Brain microvascular endothelial cell (primary cell): Measurements from ENCODE around the gene HEATR5A.
"Not testable (repeated sequence)": the region's sequence is repeated elsewhere in the genome, so short reads cannot be mapped to it uniquely, and the experiment has no call there.

Experiments
- DNase-seq: peaks from one replicate; pipeline ENCODE4 v3.0.0-alpha.2; 2020
- H3K27ac ChIP-seq: fragments of 250-450 bp; sonication (Bioruptor Pico); 2 replicates; pipeline ENCODE4 v1.5.1; 2020; ENCODE audit warnings: mild to moderate bottlenecking, moderate library complexity
- H3K27me3 ChIP-seq: fragments of 250-450 bp; sonication (Bioruptor Pico); replicated peaks from 2 replicates; pipeline ENCODE4 v1.5.1; 2020; ENCODE audit warnings: mild to moderate bottlenecking
- H3K36me3 ChIP-seq: fragments of 250-450 bp; sonication (Bioruptor Pico); replicated peaks from 2 replicates; pipeline ENCODE4 v1.5.1; 2020; ENCODE audit warnings: mild to moderate bottlenecking
- H3K4me3 ChIP-seq: 2 replicates; pipeline ENCODE4 v1.5.1; 2011; ENCODE audit warnings: low read depth, mild to moderate bottlenecking, control low read depth, low read length, moderate library complexity
- CTCF ChIP-seq: IDR thresholded peaks from 2 replicates; pipeline ENCODE4 v1.5.1; 2011; ENCODE audit warnings: low read depth, mild to moderate bottlenecking, moderate library complexity, low read length, control low read depth, inconsistent platforms; ENCODE audit errors: missing control alignments
- in situ Hi-C: cut with HindIII; loops from 2 replicates; pipeline ENCODE4 v1.10.0; 2017; ENCODE audit warnings: low sequenced_read_pairs, low pct_ligation_motif_present

HEATR5A gene

GRCh38 chr14:31320922-31321766 is 99.2 kb downstream of the HEATR5A start:
- peaks cover 3% of the 10 kb centered on the region for H3K36me3 ChIP-seq
- DNase-seq = no peak
- no peak overlapping the region for H3K27ac ChIP-seq
- no peak overlapping the region for H3K4me3 ChIP-seq
- no peak for TF ChIP-seq CTCF
- H3K27me3 ChIP-seq = no peaks in the 10 kb centered on the region
- in situ Hi-C loops = no loop called here

- in situ Hi-C loops = no loop called here
- H3K27ac ChIP-seq = no peak overlapping the region
- no peak for TF ChIP-seq CTCF
- peaks cover 3% of the 10 kb centered on the region for H3K36me3 ChIP-seq
- no peak for DNase-seq
- H3K27me3 ChIP-seq = no peaks in the 10 kb centered on the region
- no peak overlapping the region for H3K4me3 ChIP-seq
These were observed 100.1 kb downstream of the HEATR5A start for GRCh38 chr14:31320216-31320615.

- TF ChIP-seq CTCF = no peak
- in situ Hi-C loops = no loop called here
These were observed 100.6 kb downstream of the HEATR5A start for GRCh38 chr14:31319701-31320100.

GRCh38 chr14:31312934-31313333 is 107.4 kb downstream of the HEATR5A start:
- Histone ChIP-seq H3K27ac (no peak overlapping the region), H3K36me3 (peaks cover 24% of the 10 kb centered on the region), H3K4me3 (no peak overlapping the region), H3K27me3 (no peaks in the 10 kb centered on the region)
- in situ Hi-C loops = no loop called here
- TF ChIP-seq CTCF = no peak
- no peak for DNase-seq

More at GRCh38 chr14:31319701-31320100, 100.6 kb downstream of the HEATR5A start:
- Histone ChIP-seq H3K4me3 (no peak overlapping the region), H3K27me3 (no peaks in the 10 kb centered on the region), H3K36me3 (peaks cover 3% of the 10 kb centered on the region), H3K27ac (no peak overlapping the region)
- no peak for DNase-seq

GRCh38 chr14:31312370-31312769 is 108.0 kb downstream of the HEATR5A start:
- H3K4me3 ChIP-seq, DNase-seq, H3K27me3 ChIP-seq, in situ Hi-C loops, H3K27ac ChIP-seq: not testable (repeated sequence)
- peaks cover 25% of the 10 kb centered on the region for H3K36me3 ChIP-seq

GRCh38 chr14:31307618-31308017 is 112.7 kb downstream of the HEATR5A start:
- in situ Hi-C loops = no loop called here
- Histone ChIP-seq H3K27ac (no peak overlapping the region), H3K36me3 (peaks cover 26% of the 10 kb centered on the region), H3K4me3 (no peak overlapping the region), H3K27me3 (no peaks in the 10 kb centered on the region)
- TF ChIP-seq CTCF = no peak
- DNase-seq = no peak
